PFSK-1 (cell line): ENCODE measurements around the gene PRKAR2A.

Experiments used
- FOXP2 ChIP-seq: optimal IDR thresholded peaks from 2 replicates; pipeline ENCODE3; 2011; ENCODE audit warnings: borderline replicate concordance, control low read depth, inconsistent platforms; ENCODE audit not compliant: insufficient read depth; ENCODE audit errors: extremely low read length, extremely low read depth
- POLR2AphosphoS5 ChIP-seq: IDR thresholded peaks from 2 replicates; pipeline ENCODE4 v1.6.1; 2012; ENCODE audit warnings: low read depth, mild to moderate bottlenecking, control low read depth, low read length, moderate library complexity
- SIN3A ChIP-seq: IDR thresholded peaks from 2 replicates; pipeline ENCODE4 v1.6.1; 2012; ENCODE audit warnings: mild to moderate bottlenecking, low read length, moderate library complexity, borderline replicate concordance; ENCODE audit not compliant: insufficient read depth
- TAF1 ChIP-seq: IDR thresholded peaks from 2 replicates; pipeline ENCODE4 v1.6.1; 2012; ENCODE audit warnings: low read length, control low read depth, borderline replicate concordance; ENCODE audit not compliant: insufficient read depth
- TF ChIP-seq, protein P1 (sequence below), 2 experiments: IDR thresholded peaks; 2 replicates each; pipeline versions ENCODE4 v1.6.1 to v1.8.0; 2011 to 2012; ENCODE audit warnings: low read depth in 2 of 2, low read length in 2 of 2, control low read depth in 1 of 2, inconsistent platforms in 1 of 2, mild to moderate bottlenecking in 1 of 2, moderate library complexity in 1 of 2; ENCODE audit not compliant: insufficient read depth in 1 of 2

The PRKAR2A gene

DNA sequence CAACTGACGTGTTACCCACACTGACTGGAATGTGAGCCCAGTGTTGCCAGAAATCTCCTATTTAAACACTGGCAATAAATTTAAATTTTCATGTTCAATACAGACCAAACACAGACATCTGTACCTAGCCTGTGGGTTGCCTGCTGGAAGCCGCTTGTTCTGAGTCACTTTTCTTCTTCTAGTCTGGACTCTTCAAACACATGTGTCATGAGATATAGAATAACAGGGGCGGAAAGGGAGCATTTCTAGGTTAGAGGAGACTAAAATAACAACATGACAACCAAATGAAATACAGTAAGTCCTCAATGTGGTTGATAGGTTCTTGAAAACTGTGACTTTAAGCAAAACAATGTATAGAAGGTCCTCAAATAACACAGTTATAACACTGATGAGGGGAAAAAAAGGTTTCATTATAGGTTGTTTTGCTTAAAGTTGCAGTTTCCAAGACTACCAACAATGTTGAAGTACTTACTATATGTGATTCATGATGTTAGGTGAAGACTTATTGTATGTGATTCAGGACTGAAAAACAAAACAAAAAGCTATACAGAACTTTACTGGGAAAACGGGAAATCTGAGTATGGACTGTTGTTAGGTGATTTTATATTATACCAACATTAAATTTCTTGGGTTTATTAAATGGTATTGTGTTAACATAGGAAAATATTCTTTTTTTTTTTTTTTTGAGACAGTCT, 63.1 kb downstream of the PRKAR2A start:
- TF ChIP-seq POLR2AphosphoS5 (no peak), SIN3A (no peak)

DNA sequence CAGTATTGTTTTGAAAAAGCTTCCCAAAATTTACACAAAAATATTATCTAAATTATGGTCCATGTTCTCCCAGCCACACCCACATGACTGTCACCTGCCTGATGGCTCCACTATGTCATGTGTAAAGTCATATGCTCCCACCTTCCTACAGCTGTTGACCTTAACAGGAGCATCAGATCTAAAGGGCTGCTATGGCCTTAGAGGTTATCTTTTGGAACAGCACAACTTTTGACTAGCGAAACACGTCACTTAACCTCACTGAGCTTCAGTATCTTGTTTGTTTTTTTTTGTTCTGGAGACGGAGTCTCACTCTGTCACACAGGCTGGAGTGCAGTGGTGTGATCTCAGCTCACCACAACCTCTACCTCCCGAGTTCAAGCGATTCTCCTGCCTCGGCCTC, 64.4 kb downstream of the PRKAR2A start:
- TF ChIP-seq POLR2AphosphoS5 (no peak), SIN3A (no peak), TAF1 (no peak), FOXP2 (no peak)
- TF ChIP-seq, protein P1, sequence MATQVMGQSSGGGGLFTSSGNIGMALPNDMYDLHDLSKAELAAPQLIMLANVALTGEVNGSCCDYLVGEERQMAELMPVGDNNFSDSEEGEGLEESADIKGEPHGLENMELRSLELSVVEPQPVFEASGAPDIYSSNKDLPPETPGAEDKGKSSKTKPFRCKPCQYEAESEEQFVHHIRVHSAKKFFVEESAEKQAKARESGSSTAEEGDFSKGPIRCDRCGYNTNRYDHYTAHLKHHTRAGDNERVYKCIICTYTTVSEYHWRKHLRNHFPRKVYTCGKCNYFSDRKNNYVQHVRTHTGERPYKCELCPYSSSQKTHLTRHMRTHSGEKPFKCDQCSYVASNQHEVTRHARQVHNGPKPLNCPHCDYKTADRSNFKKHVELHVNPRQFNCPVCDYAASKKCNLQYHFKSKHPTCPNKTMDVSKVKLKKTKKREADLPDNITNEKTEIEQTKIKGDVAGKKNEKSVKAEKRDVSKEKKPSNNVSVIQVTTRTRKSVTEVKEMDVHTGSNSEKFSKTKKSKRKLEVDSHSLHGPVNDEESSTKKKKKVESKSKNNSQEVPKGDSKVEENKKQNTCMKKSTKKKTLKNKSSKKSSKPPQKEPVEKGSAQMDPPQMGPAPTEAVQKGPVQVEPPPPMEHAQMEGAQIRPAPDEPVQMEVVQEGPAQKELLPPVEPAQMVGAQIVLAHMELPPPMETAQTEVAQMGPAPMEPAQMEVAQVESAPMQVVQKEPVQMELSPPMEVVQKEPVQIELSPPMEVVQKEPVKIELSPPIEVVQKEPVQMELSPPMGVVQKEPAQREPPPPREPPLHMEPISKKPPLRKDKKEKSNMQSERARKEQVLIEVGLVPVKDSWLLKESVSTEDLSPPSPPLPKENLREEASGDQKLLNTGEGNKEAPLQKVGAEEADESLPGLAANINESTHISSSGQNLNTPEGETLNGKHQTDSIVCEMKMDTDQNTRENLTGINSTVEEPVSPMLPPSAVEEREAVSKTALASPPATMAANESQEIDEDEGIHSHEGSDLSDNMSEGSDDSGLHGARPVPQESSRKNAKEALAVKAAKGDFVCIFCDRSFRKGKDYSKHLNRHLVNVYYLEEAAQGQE (IDR thresholded peaks at IDR 0.05; ENCODE audit: insufficient read depth in 1 of 2, low read depth in 2 of 2, low read length in 2 of 2) = no peak

DNA sequence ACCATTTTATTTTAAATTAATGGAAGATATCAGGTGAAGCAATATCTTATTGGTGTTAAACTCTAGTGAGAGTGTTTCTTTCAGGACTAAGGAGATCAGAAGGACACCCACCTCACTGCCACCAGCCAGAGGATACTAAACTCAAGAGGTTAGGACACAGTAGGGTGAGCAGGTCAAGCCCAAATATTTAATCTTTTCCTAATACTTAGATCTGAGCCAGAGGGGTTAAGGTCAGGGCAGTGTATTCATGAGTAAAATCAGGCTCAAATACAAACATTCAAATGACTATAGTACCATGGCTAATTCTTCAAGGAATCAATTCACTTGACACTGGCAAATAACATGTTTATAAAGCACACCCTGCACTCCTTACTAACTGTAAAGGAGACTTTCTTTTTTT, 65.6 kb downstream of the PRKAR2A start:
- TF ChIP-seq, protein P1 (IDR thresholded peaks at IDR 0.05; ENCODE audit: insufficient read depth in 1 of 2, low read depth in 2 of 2, low read length in 2 of 2) = no peak
- no peak for TF ChIP-seq POLR2AphosphoS5

DNA sequence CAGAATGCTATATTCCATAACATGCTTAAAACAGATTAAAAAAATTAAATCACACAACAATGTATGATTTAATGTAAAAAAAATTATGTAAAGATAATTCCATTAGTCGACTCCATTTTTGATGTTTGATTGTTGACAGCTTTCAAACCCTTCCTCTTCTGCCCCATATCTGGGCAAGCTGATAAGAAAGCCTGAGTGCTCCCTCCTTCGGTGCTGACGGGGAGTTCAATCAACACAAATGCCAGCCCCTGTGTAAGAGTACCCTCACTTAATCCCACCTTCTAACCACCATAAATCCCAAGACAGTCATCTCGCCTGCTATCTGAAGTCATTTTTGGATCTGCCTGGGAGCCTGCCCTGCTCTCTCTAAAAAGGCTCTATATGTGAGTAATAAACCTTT, 70.8 kb downstream of the PRKAR2A start:
- no peak for TF ChIP-seq SIN3A
- no peak for TF ChIP-seq FOXP2
- no peak for TF ChIP-seq TAF1
- TF ChIP-seq, protein P1 (IDR thresholded peaks at IDR 0.05; ENCODE audit: insufficient read depth in 1 of 2, low read depth in 2 of 2, low read length in 2 of 2) = no peak
- no peak for TF ChIP-seq POLR2AphosphoS5

DNA sequence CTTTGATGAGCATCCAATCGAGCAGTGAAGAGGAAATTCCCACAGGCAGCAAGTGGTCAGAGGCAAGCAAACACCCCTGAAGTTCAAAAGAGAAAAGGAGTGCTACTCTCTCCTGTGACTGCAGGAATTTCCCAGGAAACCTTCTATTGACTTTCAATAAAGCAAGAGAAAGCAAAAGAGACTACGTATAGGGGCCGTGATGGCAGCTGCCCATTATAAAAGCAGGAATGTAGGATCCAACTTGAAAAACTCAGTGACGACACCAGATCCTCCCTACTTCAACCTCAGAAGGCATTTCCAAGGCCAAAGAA, 77.5 kb downstream of the PRKAR2A start:
- TF ChIP-seq TAF1 = no peak
- no peak for TF ChIP-seq FOXP2
- TF ChIP-seq POLR2AphosphoS5 = no peak
- no peak for TF ChIP-seq SIN3A
- TF ChIP-seq, protein P1 (IDR thresholded peaks at IDR 0.05; ENCODE audit: insufficient read depth in 1 of 2, low read depth in 2 of 2, low read length in 2 of 2) = no peak

DNA sequence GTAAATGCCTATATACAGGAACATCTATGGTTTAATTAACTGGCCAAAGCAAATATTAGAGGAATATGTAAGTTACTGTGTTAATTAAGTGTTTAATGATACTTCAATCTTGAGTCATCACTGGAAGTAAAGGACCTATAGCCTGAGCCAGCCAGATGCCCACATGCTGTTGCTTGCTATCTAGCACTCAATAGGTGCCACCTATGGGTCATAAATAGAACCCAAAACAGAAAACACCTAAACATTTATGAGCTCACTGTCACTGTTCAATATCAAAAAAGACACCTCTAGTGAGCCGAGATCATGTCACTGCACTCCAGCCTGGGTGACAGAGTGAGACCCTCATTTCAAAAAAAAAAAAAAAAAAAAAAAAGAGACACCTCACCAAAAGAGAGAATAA, 82.3 kb downstream of the PRKAR2A start:
- TF ChIP-seq POLR2AphosphoS5 (no peak), SIN3A (no peak), FOXP2 (no peak), TAF1 (no peak)
- TF ChIP-seq, protein P1 (IDR thresholded peaks at IDR 0.05; ENCODE audit: insufficient read depth in 1 of 2, low read depth in 2 of 2, low read length in 2 of 2) = no peak
